Mucosa of stomach (tissue), 1 donor: ENCODE data around the gene RAB38.

Source experiments
- H3K27me3 ChIP-seq: one replicate; pipeline ENCODE4 v1.7.0; 2013; ENCODE audit warnings: mild to moderate bottlenecking, low read length; ENCODE audit not compliant: control insufficient read depth, insufficient read depth
- H3K36me3 ChIP-seq: one replicate; pipeline ENCODE4 v1.7.0; 2013; ENCODE audit warnings: low read length; ENCODE audit not compliant: control insufficient read depth, insufficient read depth
- H3K4me1 ChIP-seq: one replicate; pipeline ENCODE4 v1.7.0; 2013; ENCODE audit warnings: mild to moderate bottlenecking, low read length; ENCODE audit not compliant: control insufficient read depth, insufficient read depth
- H3K4me3 ChIP-seq: one replicate; pipeline ENCODE4 v1.7.0; 2013; ENCODE audit warnings: low read length
- H3K9ac ChIP-seq: one replicate; pipeline ENCODE4 v1.7.0; 2013; ENCODE audit warnings: mild to moderate bottlenecking, low read length, moderate library complexity
- H3K9me3 ChIP-seq: one replicate; pipeline ENCODE4 v1.7.0; 2013; ENCODE audit warnings: mild to moderate bottlenecking, low read length, moderate library complexity; ENCODE audit not compliant: control insufficient read depth
- donor health status: Pancreatic carcinoma.

The RAB38 gene

DNA sequence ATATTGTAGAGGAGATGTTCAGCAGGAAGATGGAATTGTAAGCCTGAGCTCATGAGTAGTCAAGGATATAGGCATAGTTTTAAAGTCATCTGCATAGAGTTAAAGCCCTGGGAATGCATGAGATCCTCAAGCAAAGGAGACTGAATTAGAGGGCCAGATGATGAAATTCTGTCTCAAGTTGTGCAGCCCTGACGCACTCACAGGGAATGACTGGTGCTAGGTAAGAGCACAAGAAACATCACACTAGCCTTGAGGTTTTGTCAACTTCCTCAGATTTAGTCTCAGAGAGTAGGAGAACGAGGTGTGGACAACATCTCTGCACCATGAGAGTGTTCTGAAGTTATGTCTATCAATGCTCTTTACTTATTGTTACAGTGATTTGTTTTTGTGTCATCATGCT lies 5.8 kb downstream of the RAB38 start:
- H3K36me3 ChIP-seq, result no peaks in the 10 kb centered on the region
- H3K9ac ChIP-seq, result no peak overlapping the region
- no peak overlapping the region for H3K4me3 ChIP-seq
- H3K9me3 ChIP-seq, result no peaks in the 10 kb centered on the region
- no peaks in the 10 kb centered on the region for H3K4me1 ChIP-seq
- no peaks in the 10 kb centered on the region for H3K27me3 ChIP-seq

DNA sequence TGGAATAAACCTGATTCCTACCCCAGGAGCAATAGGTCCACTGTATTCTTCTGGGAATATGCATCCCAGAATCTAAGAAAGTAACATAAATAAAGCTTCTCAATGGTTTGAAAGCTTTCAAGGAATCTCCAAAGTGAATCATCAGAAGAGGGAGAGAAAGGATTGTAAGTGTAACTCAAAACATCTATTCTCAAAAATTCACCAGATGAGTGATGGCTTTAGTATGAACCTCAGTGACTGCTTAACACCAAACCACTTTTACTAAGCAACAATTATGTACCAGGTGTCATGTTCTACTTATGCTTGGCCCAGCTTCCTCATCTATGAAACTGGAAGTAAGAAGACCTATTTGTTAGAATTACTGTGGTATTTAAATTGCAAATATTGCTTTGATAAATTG lies 7.4 kb downstream of the RAB38 start:
- Histone ChIP-seq H3K4me3 (no peak overlapping the region), H3K36me3 (no peaks in the 10 kb centered on the region), H3K9me3 (no peaks in the 10 kb centered on the region), H3K9ac (no peak overlapping the region), H3K27me3 (no peaks in the 10 kb centered on the region), H3K4me1 (no peaks in the 10 kb centered on the region)

- Histone ChIP-seq H3K36me3 (no peaks in the 10 kb centered on the region), H3K9ac (no peak overlapping the region), H3K4me1 (no peaks in the 10 kb centered on the region), H3K9me3 (no peaks in the 10 kb centered on the region), H3K27me3 (no peaks in the 10 kb centered on the region), H3K4me3 (no peak overlapping the region)
Observed at GRCh38 chr11:88164806-88165585, 10.2 kb downstream of the RAB38 start.

DNA sequence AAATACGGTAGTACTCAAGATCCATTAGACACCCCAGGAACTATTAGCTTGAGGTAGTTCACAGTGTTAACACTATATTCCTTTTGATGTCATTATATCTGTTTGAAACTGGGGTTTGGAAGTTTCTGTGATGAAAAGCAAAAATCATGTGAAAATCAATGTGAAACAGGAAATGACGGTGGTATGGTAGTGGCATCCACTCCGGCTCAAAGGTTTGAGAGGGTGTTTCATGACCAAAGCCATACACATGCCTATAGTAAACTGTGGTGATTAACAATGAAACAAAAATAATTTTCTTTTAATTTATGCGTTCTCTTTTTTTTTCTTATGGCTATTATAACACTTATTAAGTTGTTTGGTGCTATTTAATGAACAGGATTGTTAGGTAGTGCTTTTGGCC lies 10.9 kb downstream of the RAB38 start:
- H3K4me1 ChIP-seq, result no peaks in the 10 kb centered on the region
- H3K9me3 ChIP-seq, result no peaks in the 10 kb centered on the region
- no peaks in the 10 kb centered on the region for H3K27me3 ChIP-seq

GRCh38 chr11:88158081-88158480 lies 17.2 kb downstream of the RAB38 start:
- H3K36me3 ChIP-seq, result no peaks in the 10 kb centered on the region
- no peaks in the 10 kb centered on the region for H3K9me3 ChIP-seq

More for the DNA sequence above, 10.9 kb downstream of the RAB38 start:
- no peak overlapping the region for H3K4me3 ChIP-seq
- no peak overlapping the region for H3K9ac ChIP-seq
- H3K36me3 ChIP-seq, result no peaks in the 10 kb centered on the region

GRCh38 chr11:88157370-88157769 lies 17.9 kb downstream of the RAB38 start:
- H3K4me1 ChIP-seq, result no peaks in the 10 kb centered on the region

More at GRCh38 chr11:88158081-88158480, 17.2 kb downstream of the RAB38 start:
- Histone ChIP-seq H3K4me3 (no peak overlapping the region), H3K4me1 (no peaks in the 10 kb centered on the region), H3K27me3 (no peaks in the 10 kb centered on the region), H3K9ac (no peak overlapping the region)

DNA sequence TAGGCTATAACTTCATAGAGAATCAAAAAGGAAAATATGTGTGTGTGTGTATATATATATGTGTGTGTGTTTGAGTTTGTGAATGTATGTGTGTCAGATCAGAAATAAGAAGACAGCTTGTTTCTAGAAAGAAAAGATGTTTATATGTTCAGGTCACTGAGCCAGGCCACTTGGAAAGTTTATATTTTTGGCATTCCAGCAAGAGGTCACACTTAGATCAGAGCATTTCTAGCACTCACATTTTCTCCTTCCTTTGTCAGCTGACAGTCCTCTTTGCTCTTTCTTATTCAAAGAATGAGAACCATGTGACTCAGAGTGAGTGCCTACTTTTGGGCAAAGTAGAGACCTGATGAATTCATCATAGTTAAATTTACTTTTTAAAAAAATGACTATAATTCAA lies 22.9 kb downstream of the RAB38 start:
- no peak overlapping the region for H3K9ac ChIP-seq
- H3K9me3 ChIP-seq, result no peaks in the 10 kb centered on the region
- H3K36me3 ChIP-seq, result no peaks in the 10 kb centered on the region
- H3K27me3 ChIP-seq, result no peaks in the 10 kb centered on the region
- no peak overlapping the region for H3K4me3 ChIP-seq
- no peaks in the 10 kb centered on the region for H3K4me1 ChIP-seq

More at GRCh38 chr11:88157370-88157769, 17.9 kb downstream of the RAB38 start:
- H3K9ac ChIP-seq, result no peak overlapping the region
- H3K27me3 ChIP-seq, result no peaks in the 10 kb centered on the region
- no peaks in the 10 kb centered on the region for H3K36me3 ChIP-seq
- H3K9me3 ChIP-seq, result no peaks in the 10 kb centered on the region
- no peak overlapping the region for H3K4me3 ChIP-seq

- Histone ChIP-seq H3K4me3 (no peak overlapping the region), H3K27me3 (no peaks in the 10 kb centered on the region), H3K9me3 (no peaks in the 10 kb centered on the region), H3K4me1 (no peaks in the 10 kb centered on the region), H3K9ac (no peak overlapping the region), H3K36me3 (no peaks in the 10 kb centered on the region)
Observed at GRCh38 chr11:88151709-88152265, 23.5 kb downstream of the RAB38 start.

DNA sequence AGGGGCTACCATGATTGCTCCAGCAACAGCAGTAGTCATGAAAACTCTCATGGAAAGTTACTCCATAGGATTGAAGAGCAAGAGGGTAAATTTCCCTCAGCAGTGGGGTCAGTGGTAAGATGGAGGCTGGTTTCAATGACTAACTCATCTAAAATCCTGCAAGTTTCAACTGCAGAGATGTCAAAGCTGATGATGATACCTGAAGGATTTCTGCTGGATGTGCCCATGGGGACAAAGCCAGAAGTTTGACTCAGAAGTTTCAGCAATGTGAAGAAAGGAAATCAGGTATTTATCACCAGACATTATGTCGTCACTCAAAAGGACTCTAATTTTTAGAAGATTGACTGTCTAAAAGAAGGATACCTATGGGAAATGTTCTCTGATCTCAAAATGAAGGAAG lies 29.1 kb downstream of the RAB38 start:
- Histone ChIP-seq H3K9me3 (no peaks in the 10 kb centered on the region), H3K36me3 (no peaks in the 10 kb centered on the region), H3K4me3 (no peak overlapping the region), H3K4me1 (no peaks in the 10 kb centered on the region), H3K27me3 (no peaks in the 10 kb centered on the region), H3K9ac (no peak overlapping the region)

- no peak overlapping the region for H3K4me3 ChIP-seq
- no peaks in the 10 kb centered on the region for H3K4me1 ChIP-seq
- no peak overlapping the region for H3K9ac ChIP-seq
- no peaks in the 10 kb centered on the region for H3K9me3 ChIP-seq
- H3K36me3 ChIP-seq, result no peaks in the 10 kb centered on the region
- no peaks in the 10 kb centered on the region for H3K27me3 ChIP-seq
Observed at GRCh38 chr11:88139865-88140264, 35.4 kb downstream of the RAB38 start.

DNA sequence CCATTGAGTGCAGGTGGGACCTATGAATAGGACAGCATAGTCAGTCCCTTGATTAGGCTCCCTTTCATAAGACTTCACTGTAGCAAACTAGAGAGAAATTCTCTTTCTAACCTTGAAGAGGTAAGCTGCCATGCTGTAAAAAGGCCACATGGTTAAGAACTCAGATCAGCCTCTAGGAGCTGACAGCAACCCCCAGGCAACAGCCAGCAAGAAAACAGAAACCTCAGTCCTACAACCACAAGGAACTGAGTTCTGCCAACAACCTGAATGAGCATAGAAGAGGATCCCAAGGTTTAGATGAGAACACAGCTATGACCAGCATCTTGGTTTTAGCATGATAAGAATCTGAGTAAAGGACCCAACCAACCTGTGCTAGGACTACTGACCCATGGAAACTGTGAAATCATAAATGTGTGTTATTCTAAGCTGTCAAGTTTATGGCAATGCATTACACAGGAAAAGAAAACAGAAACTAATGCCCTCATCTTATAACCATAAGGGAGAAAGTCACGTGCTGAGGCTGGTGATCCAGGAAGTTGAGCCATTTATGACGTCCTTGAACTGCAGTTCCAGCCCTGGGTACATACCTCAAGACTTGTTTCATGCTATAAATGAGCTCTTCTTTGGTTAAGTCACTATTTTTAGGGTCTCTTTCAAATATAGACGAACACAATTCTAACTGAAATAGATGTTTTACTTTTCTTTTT lies 43.3 kb downstream of the RAB38 start:
- Histone ChIP-seq H3K4me1 (no peaks in the 10 kb centered on the region), H3K4me3 (no peak overlapping the region)

GRCh38 chr11:88122956-88123355 lies 52.3 kb downstream of the RAB38 start:
- H3K27me3 ChIP-seq, result no peaks in the 10 kb centered on the region
- H3K36me3 ChIP-seq, result no peaks in the 10 kb centered on the region
- H3K4me1 ChIP-seq, result no peaks in the 10 kb centered on the region
- no peaks in the 10 kb centered on the region for H3K9me3 ChIP-seq
- H3K4me3 ChIP-seq, result no peak overlapping the region
- H3K9ac ChIP-seq, result no peak overlapping the region

More for the DNA sequence above, 43.3 kb downstream of the RAB38 start:
- no peaks in the 10 kb centered on the region for H3K27me3 ChIP-seq
- no peak overlapping the region for H3K9ac ChIP-seq
- no peaks in the 10 kb centered on the region for H3K36me3 ChIP-seq
- H3K9me3 ChIP-seq, result no peaks in the 10 kb centered on the region
